NCI-H748 treated with DMSO at 0.1 percent for 48 hours (cell line): ENCODE data around the gene HPCAL4.

Source experiments
- DNase-seq: peaks from one replicate; lab custom pipeline; 2025; lab: John Stamatoyannopoulos, UW

Gene HPCAL4

GRCh38 chr1:39701049-39701439 lies 9.8 kb upstream of the HPCAL4 start:
- DNase-seq, result no peak

- no peak for DNase-seq
Measured at GRCh38 chr1:39700348-39700747, 9.1 kb upstream of the HPCAL4 start.

- no peak for DNase-seq
Measured at GRCh38 chr1:39699419-39699818, 8.2 kb upstream of the HPCAL4 start.

- DNase-seq, result no peak
Measured at GRCh38 chr1:39698568-39698967, 7.3 kb upstream of the HPCAL4 start.

DNA sequence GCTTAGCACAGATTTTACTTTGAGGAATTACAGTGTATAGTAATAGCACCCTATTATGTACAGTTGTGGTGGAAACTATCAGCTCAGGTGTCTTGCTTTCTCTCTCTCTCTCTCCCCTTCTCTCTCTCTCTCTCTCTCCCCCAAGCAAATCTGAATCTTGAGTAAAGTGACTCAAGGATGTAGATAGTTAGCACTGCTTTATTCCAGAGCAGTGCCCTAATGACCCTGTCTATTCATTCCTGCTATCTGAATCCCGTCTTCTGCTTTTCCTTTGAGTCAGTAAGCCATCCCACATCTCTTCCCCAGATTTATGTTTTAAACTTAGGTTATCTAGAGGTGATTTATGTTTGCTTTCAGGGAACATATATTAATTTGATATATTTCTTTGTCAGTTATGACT lies 5.2 kb upstream of the HPCAL4 start:
- no peak for DNase-seq

DNA sequence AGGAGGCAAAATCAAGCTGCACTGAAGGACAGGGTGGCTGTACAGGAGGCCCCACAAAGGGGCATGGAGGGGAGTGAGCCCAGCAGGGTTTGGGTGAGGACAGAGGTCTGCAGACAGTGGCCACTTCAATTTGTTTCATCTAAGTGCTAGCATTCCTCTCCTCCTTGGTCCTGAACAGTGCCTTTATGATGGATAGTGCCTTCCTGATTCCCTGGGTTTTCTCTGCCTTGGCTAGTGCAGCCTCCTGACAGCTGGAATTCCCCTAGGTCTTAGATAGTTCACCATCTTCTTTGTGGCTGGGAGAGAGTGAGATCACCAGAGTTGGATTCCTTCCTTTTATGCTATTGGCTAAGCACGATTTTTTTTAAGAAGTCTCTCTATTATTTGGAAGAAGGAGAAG lies 3.8 kb upstream of the HPCAL4 start:
- no peak for DNase-seq

GRCh38 chr1:39694026-39694425 lies 2.8 kb upstream of the HPCAL4 start:
- no peak for DNase-seq

DNA sequence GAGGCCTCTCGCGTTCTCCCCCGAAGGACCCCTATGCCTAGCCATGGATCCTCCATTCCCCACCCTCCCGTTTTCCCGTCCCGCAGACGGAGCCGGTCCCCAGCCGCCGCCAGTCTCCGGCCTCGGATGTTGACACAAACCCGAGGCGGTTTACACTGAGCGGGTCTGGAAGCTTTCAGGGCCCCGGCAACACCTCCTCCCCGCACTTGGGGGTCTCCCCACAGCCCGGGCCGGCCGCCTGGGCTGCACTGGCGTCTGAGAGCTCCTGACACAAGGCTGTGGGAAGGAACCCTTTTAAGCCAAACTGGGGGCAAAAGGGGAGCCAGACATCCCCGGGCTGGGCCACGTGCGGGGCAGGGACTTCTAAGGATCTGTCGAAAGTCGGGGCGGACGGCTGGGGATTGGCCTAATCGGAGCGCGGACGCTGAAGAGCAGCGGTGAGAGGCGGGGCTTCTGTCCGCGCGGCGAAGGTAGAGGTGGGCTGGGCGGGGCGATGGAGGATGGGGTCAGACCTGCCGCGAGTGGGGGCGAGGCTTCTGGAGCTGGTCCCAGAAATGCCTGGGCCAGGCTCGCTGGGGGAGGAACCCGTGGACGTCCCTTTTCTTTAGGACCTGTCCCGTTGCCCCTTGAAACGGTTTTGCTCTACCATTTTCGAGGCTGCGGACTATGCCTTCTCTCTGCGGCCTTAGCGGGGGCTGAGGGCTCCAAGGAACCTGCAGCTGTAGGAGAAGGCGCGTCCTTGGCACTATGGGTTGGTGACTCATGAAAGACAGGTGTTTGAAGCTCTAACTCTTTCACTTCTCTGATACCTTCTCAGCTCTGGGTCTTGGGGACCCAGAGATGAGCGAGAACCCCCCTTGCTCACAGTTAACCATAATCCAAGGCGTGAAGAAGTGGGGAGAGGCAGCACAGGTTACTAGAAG lies 1.2 kb upstream of the HPCAL4 start:
- peak; percentile 98 for DNase-seq

GRCh38 chr1:39690794-39691382 lies 345 bp downstream of the HPCAL4 start:
- no peak for DNase-seq

- DNase-seq, result no peak
Measured at GRCh38 chr1:39690225-39690624, 1.0 kb downstream of the HPCAL4 start.

DNA sequence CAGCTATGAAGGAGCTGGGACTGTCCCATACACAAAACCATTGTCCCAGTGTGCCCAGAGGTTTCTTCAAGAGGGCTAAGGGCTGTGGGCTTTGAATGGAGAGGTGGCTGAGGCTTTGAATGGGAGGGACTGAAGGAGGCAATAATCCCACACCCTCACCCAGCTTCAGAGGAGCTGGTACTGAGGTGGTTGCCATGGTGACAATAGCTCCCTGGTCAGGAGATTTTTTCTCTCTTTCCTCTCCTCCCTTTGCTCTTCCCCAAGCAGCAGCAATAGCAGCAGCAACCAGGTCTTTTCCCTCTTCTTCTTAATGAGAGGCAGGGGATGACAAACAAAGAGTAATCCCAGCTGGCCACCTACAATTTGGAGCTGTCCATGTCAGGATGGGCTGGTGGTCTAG lies 1.6 kb downstream of the HPCAL4 start:
- peak; percentile 76 for DNase-seq

DNA sequence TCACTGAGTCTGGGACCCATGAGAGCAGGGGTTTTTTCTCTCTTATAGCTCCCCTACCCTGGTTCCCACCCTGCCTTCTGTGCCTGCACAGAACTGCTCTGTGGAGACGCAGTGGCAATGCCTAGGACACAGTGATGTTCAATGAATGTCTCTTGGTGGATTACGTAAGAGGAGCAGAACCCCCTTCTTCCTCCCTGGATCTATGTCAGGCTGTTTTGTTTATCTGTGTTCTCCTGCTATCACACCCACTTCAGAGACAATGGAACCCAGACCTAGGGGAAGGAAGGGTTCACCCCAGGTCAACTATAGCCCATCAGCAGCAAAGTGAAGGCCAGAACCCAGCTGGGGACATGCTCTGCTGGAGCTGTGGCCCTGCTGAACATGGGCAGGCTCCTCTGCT lies 2.0 kb downstream of the HPCAL4 start:
- DNase-seq, result no peak

DNA sequence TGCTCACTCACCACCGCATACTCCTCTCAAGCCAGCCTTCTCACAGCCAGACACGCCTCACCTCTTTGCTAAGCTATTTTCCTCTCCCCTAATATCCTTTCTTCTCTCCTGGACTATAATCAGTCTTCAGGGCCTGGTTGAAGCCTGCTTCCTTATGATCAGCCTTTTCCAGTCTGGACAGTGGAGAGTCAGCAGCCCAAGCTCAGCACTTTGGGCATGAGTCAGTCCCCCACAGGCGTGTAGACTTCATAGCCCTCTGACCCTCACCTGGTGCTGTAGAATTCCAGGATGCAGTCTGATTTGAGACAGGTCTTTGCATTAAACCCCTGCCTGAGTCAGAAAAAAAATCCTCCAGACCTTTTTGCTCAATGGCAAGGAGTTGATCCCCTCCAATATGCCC lies 2.5 kb downstream of the HPCAL4 start:
- DNase-seq, result no peak

DNA sequence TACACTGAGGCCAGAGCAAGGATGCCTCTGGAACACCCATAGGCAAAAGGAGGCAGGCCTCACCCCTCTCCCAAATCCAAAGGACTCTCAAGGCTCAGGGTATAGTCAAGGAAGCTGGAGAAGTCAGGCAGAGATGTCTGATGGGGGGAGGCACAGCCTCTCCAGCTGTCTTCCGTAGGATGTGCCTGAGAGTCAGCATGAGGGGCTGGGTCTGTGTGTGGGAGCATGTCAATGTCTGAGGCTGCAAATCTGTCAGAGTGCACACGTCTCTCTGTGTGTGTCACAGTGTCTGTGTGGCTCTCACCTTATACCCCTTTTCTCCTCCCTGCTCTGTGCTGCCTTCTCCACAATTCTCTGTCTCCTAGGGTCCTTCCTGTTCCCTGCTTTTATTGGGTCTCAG lies 4.0 kb downstream of the HPCAL4 start:
- DNase-seq, result no peak

DNA sequence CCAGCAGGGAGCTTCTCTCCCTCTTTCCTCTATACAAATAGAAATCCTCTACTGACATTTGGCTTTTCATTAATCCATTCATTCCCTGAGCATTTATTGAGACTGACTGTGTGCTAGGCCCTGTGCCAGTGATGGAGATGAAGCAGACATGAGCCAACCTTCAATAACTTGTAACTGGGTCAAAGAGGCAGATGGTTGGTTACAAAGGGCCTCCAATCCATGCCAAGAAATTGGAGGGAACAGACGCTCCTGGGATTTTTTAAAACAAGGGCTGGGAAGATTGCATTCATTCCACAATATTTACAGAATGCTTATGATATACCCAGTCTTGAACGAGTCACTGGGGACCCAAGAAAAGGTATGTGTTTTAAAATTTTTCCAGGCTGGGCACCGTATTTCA lies 6.2 kb downstream of the HPCAL4 start:
- no peak for DNase-seq

DNA sequence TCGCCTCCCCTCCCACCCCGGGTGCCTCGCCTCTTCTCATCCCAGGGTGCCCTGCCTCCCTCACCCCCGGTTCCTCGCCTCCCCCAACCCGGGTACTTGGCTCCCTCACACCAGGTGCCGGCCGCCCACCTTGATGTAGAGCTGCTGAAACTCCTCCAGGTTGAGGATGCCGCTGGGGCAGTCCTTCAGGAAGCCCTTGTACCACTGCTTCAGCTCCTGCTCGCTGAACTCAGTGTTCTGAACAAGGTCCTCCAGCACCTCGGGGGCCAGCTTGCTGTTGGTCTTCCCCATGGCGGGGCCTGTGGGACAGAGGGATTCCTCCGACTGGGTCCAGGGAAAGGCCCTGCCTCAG lies 6.9 kb downstream of the HPCAL4 start:
- DNase-seq, result no peak

- DNase-seq, result no peak
Measured at GRCh38 chr1:39683591-39684312, 7.5 kb downstream of the HPCAL4 start.

- no peak for DNase-seq
Measured at GRCh38 chr1:39681999-39682398, 9.2 kb downstream of the HPCAL4 start.

- DNase-seq, result no peak
Measured at GRCh38 chr1:39681294-39681693, 9.9 kb downstream of the HPCAL4 start.

DNA sequence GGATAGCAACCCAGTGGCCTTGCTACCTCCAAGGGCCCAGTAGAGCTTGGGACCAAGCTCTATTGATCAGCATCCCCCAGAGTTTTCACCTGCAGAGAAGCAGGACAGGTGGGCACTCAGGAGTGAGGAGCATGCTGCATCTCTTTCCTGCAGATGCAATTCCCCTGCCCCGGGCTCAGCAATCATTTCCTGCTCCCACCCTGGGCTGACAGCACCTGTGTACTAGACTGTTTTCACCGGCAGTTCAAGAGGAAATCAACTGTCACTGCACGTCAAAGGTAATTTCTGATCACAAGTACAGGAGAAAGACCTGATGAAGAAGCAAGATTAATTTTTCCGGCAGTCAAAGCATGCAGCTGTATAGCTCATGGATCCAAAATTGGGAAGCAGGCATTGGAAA lies 10.5 kb downstream of the HPCAL4 start:
- no peak for DNase-seq

GRCh38 chr1:39679821-39680220 lies 11.4 kb downstream of the HPCAL4 start:
- no peak for DNase-seq

GRCh38 chr1:39678889-39679288 lies 12.3 kb downstream of the HPCAL4 start:
- no peak for DNase-seq

DNA sequence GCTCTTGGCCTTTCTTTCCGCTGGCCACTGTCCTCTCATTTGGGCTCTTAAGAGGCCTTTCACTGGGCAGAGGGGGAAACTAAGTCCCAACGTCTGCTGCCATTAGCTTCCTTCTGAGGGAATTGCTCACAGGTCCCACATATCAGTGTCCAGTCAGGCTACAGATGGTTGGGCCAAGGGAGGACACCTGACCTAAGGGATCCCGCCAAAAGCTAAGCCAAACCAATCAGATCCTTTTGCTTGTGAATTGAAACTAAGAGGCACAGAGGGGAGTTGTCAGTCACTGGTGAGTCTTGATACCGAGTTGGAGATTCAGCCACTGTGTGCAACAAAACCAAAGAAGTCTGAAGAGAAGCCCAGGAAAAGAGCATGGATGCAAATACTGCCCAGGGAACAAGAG lies 13.6 kb downstream of the HPCAL4 start:
- no peak for DNase-seq
